ENCODE data around the gene RPRD1B.

RPRD1B gene

DNA sequence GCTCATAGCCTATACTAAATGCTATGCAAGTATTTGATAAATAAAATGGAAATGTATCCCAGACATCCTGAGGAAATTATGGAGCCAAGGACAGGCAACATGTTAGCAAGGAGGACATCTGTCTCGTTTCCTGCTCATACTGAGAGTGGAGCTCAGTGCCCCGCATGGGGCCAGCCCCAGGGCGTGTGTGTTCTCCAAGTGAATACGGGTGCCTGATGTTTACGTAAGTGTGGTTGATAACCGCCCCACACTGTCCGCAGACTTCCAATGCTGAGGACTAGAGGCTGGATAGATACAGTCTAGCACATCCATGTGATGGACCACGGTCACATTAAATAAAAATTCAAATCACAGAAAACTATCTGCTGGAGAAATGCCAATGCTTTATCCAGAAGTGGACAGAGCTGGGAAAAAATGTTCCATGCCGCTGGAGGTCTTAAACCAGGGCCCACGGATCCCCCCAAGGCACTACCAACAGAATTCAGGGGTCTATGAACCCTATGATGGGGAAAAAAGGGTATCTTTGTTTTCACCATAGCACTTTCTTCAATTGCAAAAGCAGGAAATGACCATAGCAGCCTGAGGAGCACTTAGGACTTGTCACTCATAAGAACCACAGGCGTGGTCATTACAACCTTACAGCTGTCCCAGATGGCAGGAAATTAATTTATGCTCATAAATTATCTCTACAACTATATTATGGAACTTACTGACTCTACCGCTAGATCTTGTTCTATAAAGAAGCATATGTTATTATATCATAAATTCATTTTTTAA is 106.6 kb downstream of the RPRD1B start:
- H3K4me3 ChIP-seq (ENCODE audit: low read depth, low read length) = no peak overlapping the region
- no peak for DNase-seq (ENCODE audit: low read depth)
- TF ChIP-seq, protein P1, sequence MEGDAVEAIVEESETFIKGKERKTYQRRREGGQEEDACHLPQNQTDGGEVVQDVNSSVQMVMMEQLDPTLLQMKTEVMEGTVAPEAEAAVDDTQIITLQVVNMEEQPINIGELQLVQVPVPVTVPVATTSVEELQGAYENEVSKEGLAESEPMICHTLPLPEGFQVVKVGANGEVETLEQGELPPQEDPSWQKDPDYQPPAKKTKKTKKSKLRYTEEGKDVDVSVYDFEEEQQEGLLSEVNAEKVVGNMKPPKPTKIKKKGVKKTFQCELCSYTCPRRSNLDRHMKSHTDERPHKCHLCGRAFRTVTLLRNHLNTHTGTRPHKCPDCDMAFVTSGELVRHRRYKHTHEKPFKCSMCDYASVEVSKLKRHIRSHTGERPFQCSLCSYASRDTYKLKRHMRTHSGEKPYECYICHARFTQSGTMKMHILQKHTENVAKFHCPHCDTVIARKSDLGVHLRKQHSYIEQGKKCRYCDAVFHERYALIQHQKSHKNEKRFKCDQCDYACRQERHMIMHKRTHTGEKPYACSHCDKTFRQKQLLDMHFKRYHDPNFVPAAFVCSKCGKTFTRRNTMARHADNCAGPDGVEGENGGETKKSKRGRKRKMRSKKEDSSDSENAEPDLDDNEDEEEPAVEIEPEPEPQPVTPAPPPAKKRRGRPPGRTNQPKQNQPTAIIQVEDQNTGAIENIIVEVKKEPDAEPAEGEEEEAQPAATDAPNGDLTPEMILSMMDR (IDR thresholded peaks at IDR 0.05; ENCODE audit: low read depth, low read length, missing control alignments) = no peak
- in situ Hi-C loops (cut with HindIII; ENCODE audit: low sequenced_read_pairs) = no loop called here

DNA sequence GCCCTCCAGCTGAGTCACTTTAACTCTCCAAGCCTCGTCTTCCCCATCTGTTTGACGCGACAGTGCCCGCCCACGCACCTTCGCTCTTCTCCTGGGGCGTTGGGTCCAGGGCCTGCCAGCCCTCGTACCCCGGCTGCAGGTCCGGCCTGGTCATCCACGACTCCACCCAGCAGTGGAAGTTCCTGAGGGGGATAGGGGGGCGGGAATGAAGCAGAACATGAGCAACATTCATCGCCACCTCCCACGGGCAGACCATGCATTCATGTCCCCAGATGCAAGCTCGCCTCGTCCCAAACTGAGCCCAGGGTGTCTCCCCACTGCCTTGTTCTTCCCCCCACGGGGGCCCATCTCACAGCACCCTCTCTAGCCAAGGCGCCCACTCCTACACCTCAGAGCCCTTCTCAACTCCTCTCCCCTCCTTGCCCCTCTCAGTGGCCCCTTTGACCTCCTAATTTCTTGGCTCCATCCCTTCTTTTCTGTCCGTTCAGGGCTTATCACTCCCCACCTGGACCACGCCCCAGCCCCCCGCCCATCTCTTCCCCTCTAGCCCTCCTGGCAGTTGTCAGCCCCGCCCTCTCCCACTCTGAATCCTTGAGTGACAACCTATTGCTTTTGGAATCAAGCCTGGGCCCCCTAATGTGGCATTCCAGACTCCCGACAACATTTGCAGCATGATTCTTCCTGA is 107.8 kb downstream of the RPRD1B start:
- no peak for DNase-seq (ENCODE audit: low read depth)
- H3K4me3 ChIP-seq (ENCODE audit: low read depth, low read length) = no peak overlapping the region
- in situ Hi-C loops (cut with HindIII; ENCODE audit: low sequenced_read_pairs) = no loop called here
- TF ChIP-seq, protein P1 (IDR thresholded peaks at IDR 0.05; ENCODE audit: low read depth, low read length, missing control alignments) = no peak

All from astrocyte of the cerebellum (primary cell).